ENCODE measurements around the gene PDE8A.

The PDE8A gene

DNA sequence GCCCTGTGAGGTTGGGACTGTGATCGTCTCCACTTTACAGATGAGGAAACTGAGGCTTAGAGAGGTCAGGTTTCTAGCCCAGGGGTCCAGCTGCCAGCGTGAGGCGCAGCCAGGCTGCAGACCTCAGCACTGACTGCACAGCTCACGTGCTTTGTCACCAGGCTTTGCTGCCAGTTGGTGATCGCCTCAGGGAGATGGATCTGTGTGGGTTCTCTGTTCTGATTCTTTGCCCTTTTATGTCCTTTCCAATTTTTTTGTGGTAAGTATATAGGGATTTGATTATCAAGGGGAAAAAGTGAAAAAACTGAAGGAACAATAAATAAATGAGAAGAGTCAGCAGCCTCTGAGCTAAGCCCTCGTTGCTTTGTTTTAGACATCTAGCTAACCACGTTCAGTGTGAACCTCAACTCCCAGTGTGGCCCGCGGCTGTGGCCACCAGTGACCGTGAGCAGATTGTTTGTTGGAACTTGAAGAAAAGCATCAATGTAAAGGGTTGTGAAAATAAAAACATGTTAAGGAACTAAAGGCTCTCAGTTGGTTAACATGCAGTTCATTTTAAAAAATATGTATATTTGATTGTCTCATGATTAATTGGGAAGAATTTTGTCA, 117.6 kb downstream of the PDE8A start:
- DNase-seq = no peak

DNA sequence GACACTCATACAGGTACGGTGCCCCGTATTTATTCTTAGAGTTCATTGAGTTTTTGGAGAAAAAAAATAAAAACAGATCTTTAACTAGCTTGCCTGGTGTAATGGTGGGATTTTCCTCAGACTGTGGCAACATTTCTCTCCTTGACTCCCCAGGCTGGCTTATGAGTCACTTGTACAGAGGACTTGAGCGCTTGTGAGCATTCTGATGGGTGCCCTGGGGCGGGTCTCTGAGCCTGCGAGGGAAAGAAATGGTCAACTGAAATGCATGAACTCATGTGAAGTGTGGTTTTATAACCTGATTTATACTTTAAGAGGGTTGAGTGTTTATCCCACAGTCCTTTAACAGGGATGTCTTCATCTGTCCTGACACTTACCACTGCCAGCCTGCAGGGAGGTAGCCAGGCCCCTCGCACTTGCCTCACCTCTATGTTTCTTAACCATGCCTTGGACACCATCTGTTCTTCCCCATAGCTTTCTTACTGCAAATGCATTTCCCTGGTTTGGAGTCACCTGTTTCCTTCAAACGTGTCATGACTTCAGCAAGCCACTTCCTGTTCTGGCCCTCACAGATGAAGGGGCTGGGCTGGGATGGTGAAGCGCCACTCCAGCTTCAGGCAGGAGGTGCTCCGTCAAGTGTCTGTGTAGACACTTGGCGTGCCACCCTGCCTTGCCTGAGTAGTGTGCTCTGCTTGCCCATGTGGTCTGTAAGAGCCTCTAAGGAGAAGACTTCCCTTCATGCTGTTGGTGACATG, 118.7 kb downstream of the PDE8A start:
- DNase-seq = no peak

DNA sequence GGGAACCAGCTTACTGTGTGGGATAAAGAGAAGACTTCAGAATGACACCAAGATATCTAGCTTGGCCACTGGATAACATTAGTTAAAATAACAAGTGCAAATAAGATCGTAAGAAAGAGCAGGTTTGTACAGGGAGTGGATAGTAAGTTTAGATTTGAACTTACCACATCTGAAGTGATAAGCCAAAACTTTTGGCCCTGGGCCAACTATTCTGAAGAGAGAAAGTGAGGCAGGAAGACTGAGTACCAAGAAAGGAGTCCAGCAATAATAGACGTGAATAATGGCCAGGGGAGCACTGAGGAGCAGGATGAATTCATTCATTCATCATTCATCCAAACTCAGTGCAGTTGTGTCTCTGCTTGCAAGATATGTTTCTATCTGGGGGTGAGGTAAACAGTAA, 122.9 kb downstream of the PDE8A start:
- no peak for DNase-seq

- no peak for DNase-seq
Observed at GRCh38 chr15:85108136-85108535, 126.5 kb downstream of the PDE8A start.

DNA sequence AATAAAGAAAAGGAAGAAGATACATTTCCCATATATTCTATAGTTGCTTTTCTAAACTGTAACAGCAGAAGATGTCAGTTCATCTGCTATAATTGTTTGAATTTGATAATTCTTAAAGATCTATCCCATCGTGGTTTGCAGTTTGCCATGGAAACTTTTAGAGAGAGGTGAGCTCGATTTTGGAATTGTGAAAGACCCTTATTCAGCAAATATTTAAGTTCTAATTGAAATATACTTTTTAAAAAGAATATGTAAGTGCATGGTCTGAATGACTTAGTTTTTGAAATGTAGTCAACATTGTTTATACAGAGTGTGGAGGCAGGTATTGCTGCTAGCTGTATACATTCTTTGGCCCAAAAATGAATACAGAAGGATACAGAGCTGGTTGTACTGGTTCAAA, 127.7 kb downstream of the PDE8A start:
- no peak for DNase-seq

DNA sequence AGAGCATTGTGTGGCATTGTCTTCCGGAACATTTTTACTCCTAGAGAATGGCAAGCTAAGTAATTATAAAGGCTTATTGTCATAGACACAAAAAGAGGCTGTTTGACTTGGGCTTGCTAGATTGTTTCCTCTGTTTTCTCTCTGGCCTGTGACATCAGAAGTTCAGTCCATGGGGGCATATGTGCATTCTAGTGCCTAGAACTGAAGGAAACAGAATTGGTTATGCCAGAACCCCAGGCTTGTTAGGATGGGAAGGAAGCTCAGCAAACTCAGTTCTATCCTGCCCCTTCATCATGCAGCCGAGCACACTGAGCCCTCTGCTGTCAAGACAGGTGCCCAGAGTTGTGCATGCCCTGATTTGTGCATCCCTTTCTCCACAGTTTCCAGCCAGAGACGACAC, 131.3 kb downstream of the PDE8A start:
- no peak for DNase-seq

GRCh38 chr15:85114886-85115285, 133.2 kb downstream of the PDE8A start:
- no peak for DNase-seq

DNA sequence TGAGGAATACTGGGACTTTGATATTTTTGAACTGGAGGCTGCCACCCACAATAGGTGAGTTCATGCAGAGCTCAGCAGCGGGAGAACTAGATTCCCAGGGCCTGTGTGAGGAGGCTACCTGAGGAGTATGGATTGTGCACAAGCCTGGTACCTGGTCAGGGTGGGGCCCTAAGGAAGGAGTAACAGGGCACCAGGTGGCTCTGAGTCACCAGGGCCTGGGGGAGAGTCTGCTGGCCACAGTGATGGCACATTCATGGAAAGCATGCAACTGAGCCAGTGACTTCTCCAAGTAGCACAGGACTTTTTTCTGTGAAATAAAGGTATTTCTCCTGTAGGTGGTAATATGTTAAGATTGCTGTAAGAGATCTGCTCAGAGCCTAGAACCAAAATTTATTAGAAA, 134.4 kb downstream of the PDE8A start:
- no peak for DNase-seq

- DNase-seq = no peak
Observed at GRCh38 chr15:85116494-85116893, 134.8 kb downstream of the PDE8A start.

- DNase-seq = no peak
Observed at GRCh38 chr15:85116925-85117646, 135.4 kb downstream of the PDE8A start.

DNA sequence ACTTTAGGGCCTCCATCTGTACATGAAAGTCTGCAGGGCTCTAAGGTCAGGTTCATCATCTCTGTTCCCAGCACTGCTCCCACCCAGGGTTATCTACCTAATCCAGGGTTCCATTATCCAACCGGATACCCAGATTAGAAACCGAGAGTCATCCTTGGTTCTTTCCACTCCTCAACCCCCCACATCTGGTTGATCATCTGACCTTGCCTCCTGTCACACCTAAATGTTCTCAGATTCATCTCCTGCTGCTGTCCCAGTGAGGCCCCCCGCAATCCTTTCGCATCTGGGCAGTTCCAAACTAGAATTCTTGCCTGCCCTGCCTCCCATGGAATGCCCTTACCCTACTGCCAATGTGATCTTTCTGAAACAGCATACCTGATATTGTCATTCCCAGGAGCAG, 136.5 kb downstream of the PDE8A start:
- DNase-seq = no peak

- DNase-seq = no peak
Observed at GRCh38 chr15:85118581-85118980, 136.9 kb downstream of the PDE8A start.

GRCh38 chr15:85120351-85121113, 138.9 kb downstream of the PDE8A start:
- DNase-seq = no peak

DNA sequence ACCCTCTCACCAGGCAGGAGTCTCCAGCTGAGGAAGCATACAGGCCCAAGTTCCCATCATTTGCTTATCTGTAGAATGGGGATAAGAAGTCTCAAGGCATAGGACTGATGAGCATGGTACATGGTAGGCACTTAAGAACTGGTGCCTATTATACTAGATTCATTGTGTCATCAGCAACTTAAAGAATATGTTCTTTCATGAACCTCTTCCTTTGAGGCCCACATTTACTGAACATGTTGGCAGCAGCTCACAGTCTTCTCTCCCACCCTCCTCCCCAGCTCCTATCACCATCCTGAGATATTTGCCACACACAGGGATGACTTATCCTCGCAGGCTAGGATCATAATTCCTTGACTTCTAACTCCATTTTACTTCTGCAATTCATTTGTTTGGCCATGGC, 142.5 kb downstream of the PDE8A start:
- DNase-seq = no peak

DNA sequence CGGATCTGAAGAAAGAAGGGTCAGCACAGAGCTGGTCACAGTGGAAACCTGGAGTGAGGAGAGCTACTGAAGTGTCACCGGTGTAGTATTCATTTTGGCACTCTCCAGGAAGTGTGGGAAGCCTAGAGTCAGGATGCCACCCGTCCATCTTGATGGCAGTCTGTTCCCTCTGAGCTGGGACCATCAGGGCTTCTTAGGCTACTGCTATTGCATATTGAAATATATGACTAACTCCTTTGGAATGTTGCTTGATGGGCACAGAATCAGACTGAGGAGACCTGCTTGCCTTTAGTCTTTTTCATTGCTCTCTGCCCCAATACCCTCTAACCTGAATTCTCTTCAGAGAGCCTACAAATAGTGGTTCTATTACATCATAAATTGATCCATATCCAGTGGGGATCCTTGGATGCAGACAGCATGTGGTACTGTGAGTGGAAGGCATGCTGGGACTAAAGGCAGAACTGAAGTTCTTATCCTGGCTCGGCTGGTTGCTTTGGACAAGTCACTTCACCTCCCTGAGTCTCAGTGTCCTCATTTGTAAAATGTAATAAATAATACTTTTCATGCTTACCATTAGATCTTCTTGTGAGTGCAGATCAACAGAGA, 143.5 kb downstream of the PDE8A start:
- DNase-seq = no peak

- DNase-seq = no peak
Observed at GRCh38 chr15:85128621-85129020, 147.0 kb downstream of the PDE8A start.

- DNase-seq = peak in 1 of 2 experiments; percentile 51
Observed at GRCh38 chr15:85129881-85130280, 148.2 kb downstream of the PDE8A start.

GRCh38 chr15:85131915-85132314, 150.3 kb downstream of the PDE8A start:
- DNase-seq = no peak

DNA sequence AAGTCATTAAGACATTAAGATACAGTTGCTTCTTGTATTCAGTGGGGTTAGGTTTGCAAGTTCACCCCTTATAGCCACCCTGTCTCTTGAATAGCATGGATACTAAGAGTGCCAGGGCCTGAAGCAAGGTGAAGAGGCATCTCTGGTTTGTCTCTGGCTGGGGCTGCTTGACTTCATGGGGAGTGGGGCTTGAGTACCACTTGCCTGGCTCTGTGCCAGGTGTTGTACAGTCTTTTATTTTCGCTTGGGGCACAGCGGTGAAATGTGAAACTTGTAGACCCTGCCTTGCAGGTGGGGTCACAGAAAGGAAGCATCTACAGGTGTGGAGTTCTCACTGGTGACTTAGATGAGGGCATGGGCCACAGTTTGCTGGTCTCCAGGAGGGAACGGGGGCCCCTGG, 152.1 kb downstream of the PDE8A start:
- DNase-seq = no peak

- DNase-seq = peak; percentile 39 to 84
Observed at GRCh38 chr15:85137489-85138168, 156.0 kb downstream of the PDE8A start.

DNA sequence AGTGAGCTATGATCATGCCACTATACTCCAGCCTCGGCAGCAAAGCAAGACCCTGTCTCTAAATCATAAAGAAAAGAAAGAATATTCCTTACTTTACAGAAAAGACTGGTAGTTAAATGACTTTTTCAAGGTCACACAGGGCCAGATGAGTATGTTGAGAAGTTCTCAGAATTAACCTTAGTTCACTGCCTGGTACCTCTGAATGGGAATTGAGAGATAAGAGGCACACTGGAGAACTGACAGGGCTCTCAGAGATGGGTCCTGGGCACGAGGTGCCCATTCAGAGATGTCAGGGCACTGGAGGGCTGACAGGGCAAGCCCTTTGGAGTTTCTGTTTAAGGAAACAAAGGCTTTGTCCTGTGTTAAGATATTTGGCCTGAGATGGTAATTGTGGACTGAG, 157.7 kb downstream of the PDE8A start:
- no peak for DNase-seq

DNA sequence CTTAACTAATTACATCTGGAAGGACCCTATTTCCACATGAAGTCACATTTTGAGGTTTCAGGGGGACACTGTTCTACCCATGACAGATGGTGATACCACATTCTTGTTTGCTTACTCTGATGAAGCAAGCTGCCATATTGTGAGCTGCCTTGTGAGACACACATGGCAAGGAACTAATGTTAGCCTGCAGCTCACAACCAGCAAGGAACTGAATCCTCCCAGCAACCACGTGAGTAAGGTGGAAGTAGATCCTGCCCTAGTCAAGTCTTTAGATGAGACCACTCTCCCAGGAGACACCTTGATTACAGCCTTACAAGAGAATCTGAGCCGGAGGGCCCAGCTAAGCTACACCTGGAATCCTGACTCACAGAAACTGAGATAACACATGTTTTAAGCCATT, 160.1 kb downstream of the PDE8A start:
- DNase-seq = no peak
